GM12878 (cell line): ENCODE data around the gene NOM1. TPM values are rescaled to one million over a fixed set of nuclear protein-coding genes. Genes with fewer than 3 reads are reported as not detected.

ENCODE experiments used
- ATAC-seq: fragments of 200-7000 bp; cut with Tn5 transposase; 3 replicates; pipeline ENCODE4 v1.9.1; 2020; ENCODE audit warnings: mild to moderate bottlenecking, moderate library complexity
- BruUV-seq: library from RNA; stranded (reverse); fragments of 400-500 nt; replicated peaks from 2 replicates; lab custom pipeline; 2021; lab: Mats Ljungman, UMichigan
- CTCF ChIA-PET: fragments of 300-600 bp; sonication (Branson Sonifier 250); formaldehyde crosslinking; extraction: SDS; loops from one replicate; lab custom pipeline; 2021; ENCODE audit warnings: inconsistent platforms; lab: Yijun Ruan, JAX
- POLR2A ChIA-PET: fragments of 350-600 bp; formaldehyde crosslinking; extraction: SDS; loops from one replicate; lab custom pipeline; 2021; ENCODE audit warnings: inconsistent platforms; lab: Charles Lee
- RAD21 ChIA-PET: fragments of 300-600 bp; sonication (Branson Sonifier 250); formaldehyde crosslinking; loops from one replicate; lab custom pipeline; 2023; ENCODE audit warnings: antibody characterized with exemption; ENCODE audit not compliant: unreplicated experiment; lab: Charles Lee
- SMC1A ChIA-PET: fragments of 300-600 bp; sonication (Branson Sonifier 250); formaldehyde crosslinking; loops from one replicate; lab custom pipeline; 2023; ENCODE audit not compliant: unreplicated experiment, uncharacterized antibody; lab: Charles Lee
- DNase-seq: peaks from one replicate; pipeline ENCODE4 v3.0.0-alpha.2; 2011; ENCODE audit warnings: low read depth, low spot score
- FAIRE-seq: peaks from 3 replicates; lab custom pipeline; 2011; peaks lifted over from hg19 to GRCh38; lab: Jason Lieb, UNC
- H2AFZ ChIP-seq: 2 replicates; pipeline ENCODE4 v1.6.0; 2011; ENCODE audit warnings: low read depth, low read length, control low read depth; ENCODE audit not compliant: control insufficient read depth
- H3K27ac ChIP-seq: 2 replicates; pipeline ENCODE4 v1.5.1; 2011; ENCODE audit warnings: control low read depth; ENCODE audit not compliant: control insufficient read depth, insufficient read depth
- H3K27me3 ChIP-seq, 2 experiments: replicated peaks in 1 of 2; 2 replicates each; pipeline versions ENCODE4 v1.6.0 to v1.6.1; 2011; ENCODE audit warnings: low read length in 1 of 2; ENCODE audit not compliant: control insufficient read depth in 2 of 2, insufficient read depth in 2 of 2
- H3K36me3 ChIP-seq, 2 experiments: 2 replicates each; pipeline ENCODE4 v1.5.1; 2011; ENCODE audit warnings: low read length in 1 of 2; ENCODE audit not compliant: control insufficient read depth in 2 of 2, insufficient read depth in 2 of 2
- H3K4me1 ChIP-seq: 2 replicates; pipeline ENCODE4 v1.6.1; 2011; ENCODE audit warnings: mild to moderate bottlenecking, low read length, moderate library complexity, mixed read lengths; ENCODE audit not compliant: control insufficient read depth, insufficient read depth
- H3K4me2 ChIP-seq: 2 replicates; pipeline ENCODE4 v1.6.0; 2011; ENCODE audit warnings: control low read depth; ENCODE audit not compliant: control insufficient read depth, insufficient read depth
- H3K4me3 ChIP-seq: fragments of 200-600 bp; sonication (generic); 2 replicates; pipeline ENCODE4 v1.5.1; 2016
- H3K79me2 ChIP-seq: 2 replicates; pipeline ENCODE4 v1.6.0; 2011; ENCODE audit warnings: low read length; ENCODE audit not compliant: control insufficient read depth, insufficient read depth
- H3K9ac ChIP-seq: 2 replicates; pipeline ENCODE4 v1.8.0; 2011; ENCODE audit warnings: low read length, control low read depth, mixed read lengths; ENCODE audit not compliant: control insufficient read depth, insufficient read depth
- H3K9me3 ChIP-seq: replicated peaks from 3 replicates; pipeline ENCODE4 v1.5.1; 2011; ENCODE audit warnings: mild to moderate bottlenecking, low read length; ENCODE audit not compliant: control insufficient read depth, insufficient read depth
- H4K20me1 ChIP-seq: 2 replicates; pipeline ENCODE4 v1.6.0; 2011; ENCODE audit not compliant: control insufficient read depth, insufficient read depth
- BACH1 ChIP-seq: fragments of 450-650 bp; IDR thresholded peaks from 2 replicates; pipeline ENCODE4 v1.6.1; 2017; ENCODE audit warnings: mild to moderate bottlenecking, borderline replicate concordance
- CEBPB ChIP-seq, 2 experiments: fragments of 150-350 bp in 1 of 2; IDR thresholded peaks; 2 replicates each; pipeline ENCODE4 v1.6.1; 2012 to 2014; ENCODE audit warnings: low read depth in 2 of 2, low read length in 2 of 2, borderline replicate concordance in 1 of 2, inconsistent platforms in 1 of 2
- CUX1 ChIP-seq: IDR thresholded peaks from 2 replicates; pipeline ENCODE4 v1.6.1; 2012; ENCODE audit warnings: improper control_type of control experiment, low read depth, low read length; ENCODE audit not compliant: insufficient replicate concordance
- FOS ChIP-seq: IDR thresholded peaks from 3 replicates; pipeline ENCODE4 v1.6.1; 2011; ENCODE audit warnings: borderline replicate concordance; ENCODE audit not compliant: insufficient read length; ENCODE audit errors: extremely low read depth
- FOXK2 ChIP-seq: fragments of 450-650 bp; IDR thresholded peaks from 2 replicates; pipeline ENCODE4 v1.6.1; 2017; ENCODE audit warnings: mild to moderate bottlenecking, moderate library complexity
- HCFC1 ChIP-seq: fragments of 150-350 bp; IDR thresholded peaks from 2 replicates; pipeline ENCODE4 v1.6.1; 2014; ENCODE audit warnings: low read length
- JUND ChIP-seq: IDR thresholded peaks from 2 replicates; pipeline ENCODE4 v1.6.1; 2012; ENCODE audit warnings: low read depth, mild to moderate bottlenecking, low read length, improper control_type of control experiment, moderate library complexity
- SP1 ChIP-seq: IDR thresholded peaks from one replicate; pipeline ENCODE4 v1.6.1; 2011; ENCODE audit warnings: low read depth, low read length
- ZNF24 ChIP-seq: fragments of 450-650 bp; IDR thresholded peaks from 2 replicates; pipeline ENCODE4 v1.6.1; 2017; ENCODE audit warnings: antibody characterized with exemption, mild to moderate bottlenecking
- ZNF622 ChIP-seq: fragments of 450-650 bp; IDR thresholded peaks from 2 replicates; pipeline ENCODE4 v1.6.1; 2017; ENCODE audit warnings: mild to moderate bottlenecking, inconsistent platforms
- ZZZ3 ChIP-seq: IDR thresholded peaks from 2 replicates; pipeline ENCODE4 v1.6.1; 2011; ENCODE audit warnings: low read depth; ENCODE audit not compliant: control insufficient read depth, insufficient read length
- WGBS: methylation state at CpG from one replicate; pipeline ENCODE4 v1.1.6; 2016; ENCODE audit warnings: low lambda C conversion rate; ENCODE audit not compliant: insufficient replicate concordance, insufficient coverage; ENCODE audit errors: missing lambda C conversion rate; 5-methylcytosine and 5-hydroxymethylcytosine counted together
- in situ Hi-C: fragments of 300-500 bp; cut with MboI; formaldehyde crosslinking; loops from 9 replicates; pipeline ENCODE4 v1.14.3; 2018; ENCODE audit warnings: mixed read lengths
- intact Hi-C: fragments of 100-400 bp; cut with micrococcal nuclease; formaldehyde crosslinking; loops from one replicate; pipeline ENCODE4 v1.14.2; 2022; ENCODE audit not compliant: unreplicated experiment
- polyA plus RNA-seq, 11 experiments: library from polyadenylated mRNA; depleted of rRNA in 4 of 11; unstranded in 6 of 11; stranded (reverse) in 5 of 11; fragments of >200 nt; fragmentation: Nextera tagmentation in 4 of 11; fragmentation: Illumina TruSeq in 1 of 11; extraction: Ambion mirVana in 4 of 11; extraction: Trizol in 1 of 11; gene quantifications; 1 replicate in 1 of 11; 2 replicates in 10 of 11; pipeline versions ENCODE4 v1.2.1 to v1.2.3, GENCODE V29; 2011 to 2016; ENCODE audit warnings: inconsistent platforms in 2 of 11, missing spikeins in 2 of 11, low read depth in 1 of 11
- total RNA-seq, 4 experiments: library from RNA; depleted of rRNA in 3 of 4; stranded (reverse); fragments of >200 nt in 3 of 4; fragmentation: Illumina TruSeq in 1 of 4; extraction: Trizol in 1 of 4; gene quantifications; 2 replicates each; pipeline versions ENCODE4 v1.2.1 to v1.2.3, GENCODE V29; 2013 to 2021

The NOM1 gene
- total and polyA plus RNA-seq, 10 of the 15 experiments (the other 5 are each of a cell fraction or from before 2014, with no cell fraction given), result 2.9 to 21.3 (median 17.8) TPM

GRCh38 chr7:156944876-156945275 lies 4.6 kb upstream of the NOM1 start:
- CTCF ChIA-PET, result no interaction called here
- H3K9me3 ChIP-seq, result no peaks in the 10 kb centered on the region; the same call in 2 of the 3 replicates
- H3K27ac ChIP-seq, result no peak overlapping the region
- H3K4me3 ChIP-seq, result no peak overlapping the region
- DNase-seq, result no peak
- H3K4me1 ChIP-seq, result no peaks in the 10 kb centered on the region
- BruUV-seq, result no TSS peak
- WGBS, result 70% methylated on average over 8 of the region's 9 CpGs
- no peak for ATAC-seq
- POLR2A ChIA-PET, result no interaction called here
- FAIRE-seq, result no peak
- no peak overlapping the region for H3K4me2 ChIP-seq
- no peak overlapping the region for H3K9ac ChIP-seq
- peaks cover 4% of the 10 kb centered on the region for H3K79me2 ChIP-seq
- SMC1A ChIA-PET, result no interaction called here
- TF ChIP-seq ZZZ3, result no peak
- TF ChIP-seq FOXK2, result no peak
- no peak for TF ChIP-seq CEBPB (IDR thresholded peaks at IDR 0.05; ENCODE audit: borderline replicate concordance in 1 of 2, low read depth in 2 of 2, low read length in 2 of 2)
- no peak for TF ChIP-seq JUND
- no peak for TF ChIP-seq FOS
- H4K20me1 ChIP-seq, result no peaks in the 10 kb centered on the region
- H3K27me3 ChIP-seq, result peaks cover 0 to 2% of the 10 kb centered on the region in 2 experiments; a peak in 1 of 4 replicates
- RAD21 ChIA-PET, result no interaction called here
- in situ Hi-C loops (no loop called here), intact Hi-C loops (loop anchor here (5.0 kb wide), 1 partner anchor 38 kb away; no protein-coding TSS in a partner anchor)
- no peaks in the 10 kb centered on the region for H3K36me3 ChIP-seq
- no peak overlapping the region for H2AFZ ChIP-seq

- in situ Hi-C loops (no loop called here), intact Hi-C loops (loop anchor here (2.0 to 5.0 kb wide), 2 partner anchors 40 to 54 kb away; partner anchors contain the start of gene LMBR1)
- no peak for DNase-seq
- Histone ChIP-seq H3K4me1 (peaks cover 2% of the 10 kb centered on the region; the same call in 1 of the 2 replicates), H2AFZ (no peak overlapping the region), H3K4me2 (no peak overlapping the region), H3K9ac (no peak overlapping the region), H3K4me3 (no peak overlapping the region), H3K9me3 (no peaks in the 10 kb centered on the region), H3K27me3 (peaks cover 0 to 2% of the 10 kb centered on the region in 2 experiments; a peak in 1 of 4 replicates), H3K27ac (no peak overlapping the region), H3K36me3 (no peaks in the 10 kb centered on the region), H3K79me2 (peaks cover 26% of the 10 kb centered on the region), H4K20me1 (no peaks in the 10 kb centered on the region)
- ChIA-PET POLR2A (no interaction called here), SMC1A (interaction anchor here (1.0 to 2.3 kb wide), 4 partner anchors 20 to 69 kb away, joined by 3 to 6 read pairs (median 4); no protein-coding TSS in a partner anchor), CTCF (interaction anchor here (1.0 to 2.0 kb wide), 3 partner anchors 21 to 303 kb away, joined by 3 to 5 read pairs (median 4); no protein-coding TSS in a partner anchor), RAD21 (no interaction called here)
- BruUV-seq, result no TSS peak
- WGBS, result 96% methylated on average over 10 of the region's 12 CpGs
- no peak for ATAC-seq
- FAIRE-seq, result no peak
- no peak for TF ChIP-seq HCFC1
- no peak for TF ChIP-seq ZNF622
- TF ChIP-seq ZNF24, result no peak
- no peak for TF ChIP-seq JUND
- no peak for TF ChIP-seq SP1
- no peak for TF ChIP-seq BACH1
- TF ChIP-seq CUX1, result no peak
Observed at GRCh38 chr7:156947120-156947843, 2.2 kb upstream of the NOM1 start.
